Renal pelvis (tissue), 4 donors: Measurements from ENCODE around the gene KAT2A. TPM values are rescaled to one million over a fixed set of nuclear protein-coding genes. Genes with fewer than 3 reads are reported as not detected.

Experiments used
- DNase-seq: peaks from one replicate; pipeline ENCODE4 v3.0.0-alpha.2; 2013
- polyA plus RNA-seq, 3 donors: library from polyadenylated mRNA; unstranded; fragments of 120-200 nt; gene quantifications; one replicate each; pipeline ENCODE4 v1.2.1, GENCODE V29; 2013; ENCODE audit not compliant: insufficient read length in 3 of 3

Gene KAT2A
- polyA plus RNA-seq, 3 donors = 64.7 to 73.3 (median 71.1) TPM

DNA sequence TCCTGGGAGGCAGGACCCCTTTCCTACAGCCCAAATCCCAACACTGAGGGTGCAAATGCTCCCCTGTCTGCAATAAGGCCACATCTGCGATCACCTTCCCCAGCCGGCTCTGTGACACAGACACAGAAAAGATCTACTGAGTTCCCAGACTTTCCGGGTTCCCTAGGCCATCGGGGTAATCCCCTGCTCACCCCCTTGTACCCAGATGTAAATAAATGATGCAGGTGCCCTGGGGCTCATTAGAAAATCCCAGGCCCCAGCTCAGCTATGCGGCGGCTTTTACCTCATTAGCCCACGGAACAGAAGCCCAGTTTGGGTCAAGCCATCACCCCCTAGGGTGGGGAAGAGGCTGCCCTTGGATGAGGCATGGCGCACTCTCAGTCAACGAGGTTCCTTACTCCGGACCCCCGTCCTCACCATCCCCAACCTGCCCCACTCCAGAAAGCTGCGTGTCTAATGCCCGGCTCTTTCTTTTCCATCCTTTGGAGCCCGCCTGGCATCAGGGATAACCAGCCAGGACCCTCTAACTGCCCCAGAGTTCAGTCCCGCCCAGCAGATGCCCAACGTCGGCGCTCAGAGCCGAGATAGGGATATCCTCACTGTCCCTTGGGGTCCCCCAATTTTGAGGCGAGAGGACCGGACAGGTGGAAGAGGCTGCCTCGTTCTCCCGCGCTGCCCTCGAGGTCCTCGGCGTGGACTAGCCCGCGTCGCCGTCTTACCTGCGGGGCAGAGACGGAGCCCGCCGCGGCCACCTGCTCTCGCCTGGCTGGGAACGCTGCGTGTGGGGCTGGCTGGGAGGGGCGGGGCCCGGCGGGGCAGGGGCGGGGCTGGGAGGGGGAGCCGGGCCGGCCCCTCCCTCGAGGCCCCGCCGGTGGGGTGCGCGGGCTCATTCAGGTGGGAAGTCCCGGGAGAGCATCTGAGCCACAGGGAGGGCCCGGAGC is 23.2 kb downstream of the KAT2A start, which contains the start of gene ZNF385C:
Gene ZNF385C, minus strand, starts transcription at position 783 of the 941 bp plus-strand sequence. CDS start 35,417 bp downstream, outside the sequence.
- DNase-seq = no peak

DNA sequence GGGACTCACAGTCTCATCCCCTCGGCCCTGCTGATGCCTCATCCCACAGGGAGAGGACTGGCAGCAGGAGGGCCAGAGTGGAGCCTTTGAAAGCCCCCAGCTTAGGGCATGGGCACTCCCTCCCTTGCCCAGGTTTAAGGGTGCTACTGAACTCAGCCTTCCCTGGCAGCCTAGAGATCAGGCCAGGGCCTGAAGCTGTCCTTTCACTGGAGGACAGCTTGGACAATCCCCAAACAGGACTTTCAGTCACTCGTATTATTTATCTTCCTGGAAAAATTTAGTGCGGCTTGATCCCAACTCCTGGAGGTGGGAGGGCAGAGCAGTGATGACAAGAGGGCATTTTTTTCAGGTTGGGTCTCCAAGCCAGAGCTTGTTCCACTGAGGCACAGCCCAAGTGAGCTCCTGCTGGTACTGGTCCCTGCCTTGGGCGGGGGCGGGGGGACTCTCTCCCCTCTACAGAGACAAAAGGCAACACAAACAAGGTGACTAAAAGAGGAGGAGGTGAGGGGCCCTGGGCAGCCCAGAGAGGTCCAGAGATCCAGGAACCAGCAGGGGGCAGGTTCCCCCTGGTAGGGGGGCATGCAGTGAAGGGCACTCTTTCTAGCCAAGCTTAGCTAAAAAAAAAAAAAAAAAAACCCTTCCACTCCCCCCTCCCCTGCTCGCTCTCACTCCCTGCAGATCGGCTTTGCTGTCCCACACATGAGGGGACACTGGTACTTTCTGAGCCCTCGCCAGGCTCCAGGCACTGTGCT is 24.6 kb downstream of the KAT2A start:
- DNase-seq = no peak

GRCh38 chr17:42094375-42095069 is 26.6 kb downstream of the KAT2A start:
- DNase-seq = no peak

GRCh38 chr17:42092939-42093338 is 28.2 kb downstream of the KAT2A start:
- DNase-seq = no peak

DNA sequence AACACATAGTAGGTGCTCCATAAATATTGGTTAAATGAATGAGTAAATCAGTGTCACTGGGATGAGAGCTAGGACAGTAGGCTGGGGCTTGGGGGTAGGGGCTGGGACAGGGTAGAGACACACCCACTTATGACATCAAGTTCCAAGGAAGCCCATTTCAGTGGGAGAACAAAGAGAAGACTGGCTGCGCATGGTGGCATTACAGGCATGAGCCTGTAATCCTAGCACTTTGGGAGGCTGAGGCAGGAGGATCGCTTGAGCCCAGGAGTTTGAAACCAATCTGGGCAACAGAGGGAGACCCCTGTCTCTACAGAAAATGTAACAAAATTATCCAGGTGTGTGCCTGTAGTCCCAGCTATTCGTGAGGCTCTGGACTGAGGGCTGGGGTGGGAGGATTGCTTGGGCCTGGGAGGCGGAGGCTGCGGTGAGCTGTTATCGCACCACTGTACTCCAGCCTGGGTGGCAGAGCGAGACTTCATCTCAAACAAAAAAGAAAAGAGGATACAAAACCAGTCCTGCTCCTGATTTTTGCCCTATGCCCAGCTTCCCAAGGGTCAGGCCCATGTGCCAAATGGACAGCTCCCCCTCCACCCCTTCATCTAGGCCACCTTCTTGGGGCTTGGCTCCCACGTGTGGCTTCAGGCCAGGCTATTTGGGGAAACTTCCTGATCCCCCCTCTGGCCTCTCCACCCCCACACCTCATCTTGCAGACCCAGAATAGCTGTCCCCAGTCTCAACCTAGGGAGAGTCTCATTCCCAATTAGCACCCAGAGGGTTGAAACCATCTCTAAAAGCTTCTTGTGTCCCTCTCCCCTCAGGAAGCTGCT is 30.0 kb downstream of the KAT2A start:
- no peak for DNase-seq

- no peak for DNase-seq
Observed at GRCh38 chr17:42088736-42089135, 32.4 kb downstream of the KAT2A start.

GRCh38 chr17:42087736-42088705 is 33.1 kb downstream of the KAT2A start:
- no peak for DNase-seq

DNA sequence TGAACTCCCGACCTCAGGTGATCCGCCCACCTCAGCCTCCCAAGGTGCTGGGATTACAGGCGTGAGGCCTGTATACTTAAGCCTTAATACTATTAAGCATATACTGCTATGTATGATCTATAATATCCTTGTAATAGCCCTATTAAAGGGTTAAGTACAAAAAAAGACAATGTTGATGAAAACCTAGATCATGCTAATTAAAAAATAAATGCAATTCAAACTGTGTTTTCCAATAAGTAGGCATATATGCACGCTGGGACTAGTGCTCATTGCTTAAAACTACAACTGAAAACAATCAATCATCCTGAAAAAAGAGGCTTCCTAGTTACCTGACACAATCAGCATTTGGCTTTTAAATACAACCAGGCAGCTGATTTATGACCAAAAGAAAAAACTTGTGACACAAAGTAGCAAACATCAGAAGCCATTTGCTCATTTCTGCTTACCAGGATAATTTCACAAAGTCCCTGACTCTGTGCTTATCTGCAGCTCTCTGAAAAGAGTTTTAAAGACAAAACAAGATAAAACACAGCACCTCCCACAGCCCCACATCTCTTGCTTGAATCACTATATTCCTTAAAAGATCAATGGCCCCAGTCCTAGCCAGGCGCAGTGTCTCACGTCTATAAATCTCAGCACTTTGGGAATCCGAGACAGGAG is 34.0 kb downstream of the KAT2A start:
- DNase-seq = no peak

DNA sequence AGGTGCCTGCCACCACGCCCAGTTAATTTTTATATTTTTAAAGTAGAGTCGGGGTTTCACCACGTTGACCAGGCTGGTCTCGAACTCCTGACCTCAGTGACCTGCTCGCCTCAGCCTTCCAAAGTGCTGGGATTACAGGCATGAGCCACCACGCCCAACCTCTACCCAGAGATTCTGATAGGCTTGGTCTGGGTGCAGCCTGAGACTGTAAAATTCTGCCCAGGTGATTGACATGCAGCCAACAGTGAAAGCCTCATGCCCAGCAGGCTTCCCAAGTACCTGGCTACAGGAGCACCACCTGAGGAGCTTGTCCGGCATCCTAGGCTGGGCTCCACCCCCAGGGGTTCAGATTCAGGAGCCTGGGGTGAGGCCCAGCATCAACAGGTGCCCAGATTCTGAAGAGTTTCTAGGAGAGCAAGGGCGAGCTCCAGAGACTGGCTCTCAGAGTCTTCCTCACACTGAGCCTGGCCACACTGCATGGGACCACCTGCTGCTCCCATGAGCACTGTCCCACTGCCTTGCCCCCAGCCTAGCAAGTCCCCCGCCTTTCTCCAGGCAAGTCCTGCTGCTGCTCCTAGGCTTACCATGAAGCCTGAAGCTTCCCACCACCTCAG is 39.5 kb downstream of the KAT2A start:
- DNase-seq = no peak

GRCh38 chr17:42079541-42079940 is 41.6 kb downstream of the KAT2A start:
- DNase-seq = no peak

GRCh38 chr17:42078396-42079043 is 42.6 kb downstream of the KAT2A start:
- DNase-seq = no peak

DNA sequence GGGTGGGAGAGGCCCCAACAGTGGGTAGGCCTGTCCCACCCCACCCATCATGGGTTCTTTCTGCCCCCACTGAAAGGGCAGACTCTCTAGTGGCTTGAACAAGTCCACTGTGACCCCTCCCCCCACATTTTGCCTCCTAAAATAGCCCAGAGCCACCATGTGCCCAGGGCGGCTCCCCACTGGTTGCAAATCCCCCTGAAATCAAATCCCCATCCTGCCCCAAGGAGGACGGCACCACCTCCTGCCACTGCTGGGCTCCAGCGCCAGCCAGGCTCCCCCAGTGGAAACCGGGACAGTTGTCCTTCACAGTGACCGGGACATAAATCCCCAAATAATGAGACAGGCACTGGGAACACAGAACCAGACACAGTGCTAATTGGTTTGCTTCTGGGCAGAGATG is 43.4 kb downstream of the KAT2A start:
- DNase-seq = no peak

DNA sequence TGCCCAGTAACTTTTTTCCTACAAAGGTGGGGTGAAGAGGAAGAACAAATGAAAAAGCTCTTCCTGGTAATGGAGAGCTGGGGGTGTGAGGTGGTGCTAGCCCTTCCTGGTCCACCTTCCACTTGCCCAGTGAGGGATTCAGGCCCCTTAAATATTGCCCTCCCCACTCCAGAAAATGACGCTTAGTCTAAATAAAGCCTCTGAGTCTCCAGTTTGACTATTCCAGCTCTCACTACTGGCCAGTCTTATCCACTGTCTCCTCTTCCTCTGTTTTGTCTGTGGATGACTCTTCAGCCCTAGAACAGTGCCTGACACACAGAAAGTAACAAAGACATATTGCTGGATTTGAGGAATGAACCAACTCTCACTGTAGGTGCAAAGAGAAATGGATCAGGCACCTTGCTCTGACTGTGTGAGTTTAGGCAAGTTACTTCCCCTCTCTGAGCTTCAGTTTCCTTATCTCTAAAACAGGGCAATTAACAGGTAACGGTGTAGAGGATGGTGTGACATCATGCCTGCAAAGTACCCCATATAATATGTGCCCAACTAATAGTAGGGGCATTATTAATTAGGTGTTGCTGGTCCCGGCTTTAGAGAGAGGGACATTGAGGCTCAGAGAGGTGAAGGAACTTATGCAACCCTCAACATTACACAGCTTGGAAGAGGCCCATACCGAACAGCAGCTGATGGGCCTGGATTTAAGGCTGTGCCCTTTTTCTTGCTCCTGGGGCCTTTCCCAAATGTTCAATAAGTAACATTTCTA is 44.2 kb downstream of the KAT2A start:
- DNase-seq = no peak

GRCh38 chr17:42075789-42076188 is 45.4 kb downstream of the KAT2A start:
- DNase-seq = no peak

DNA sequence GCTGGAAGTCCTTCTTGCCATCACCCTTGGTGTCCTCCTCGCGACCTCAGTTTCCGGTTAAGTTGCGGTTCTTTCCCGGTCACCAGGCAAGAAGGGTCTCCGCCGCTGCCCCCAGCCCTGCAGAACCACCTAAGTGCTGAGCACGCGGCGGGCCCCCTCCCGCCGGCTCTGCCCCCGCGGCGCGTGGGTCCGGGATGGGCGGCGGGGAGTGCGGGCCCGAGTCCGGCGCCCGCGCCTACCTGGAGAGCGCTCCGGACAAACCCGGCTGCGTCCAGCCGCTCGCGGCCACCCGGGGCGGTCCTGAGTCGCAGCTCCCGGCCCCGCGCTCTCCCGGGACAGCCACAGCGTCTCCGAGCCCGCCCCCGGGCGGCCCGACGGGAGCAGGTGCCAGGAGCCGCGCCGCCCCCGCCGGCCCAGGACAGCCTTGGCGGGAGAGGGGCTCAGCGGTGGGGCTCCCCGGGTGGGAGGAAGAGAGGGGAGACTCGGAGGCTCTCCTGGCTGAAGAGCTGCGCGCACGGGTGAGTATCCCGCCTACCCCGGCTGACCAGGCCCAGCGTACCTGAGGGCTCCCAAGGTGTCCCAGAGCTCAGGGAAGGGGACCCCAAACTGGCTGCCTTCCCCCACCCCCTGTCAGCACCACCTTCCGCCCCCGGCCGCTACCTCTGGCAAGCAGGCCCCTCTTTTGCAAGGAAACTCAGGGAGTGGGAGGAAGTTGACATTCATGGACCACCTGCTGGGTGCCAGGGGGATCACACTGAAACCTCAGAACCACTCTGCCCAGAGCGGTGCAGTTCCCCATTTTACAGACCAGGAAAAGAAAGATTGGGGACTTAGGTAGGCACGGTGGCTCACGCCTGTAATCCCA is 48.6 kb downstream of the KAT2A start:
- DNase-seq = no peak

- no peak for DNase-seq
Observed at GRCh38 chr17:42071810-42072209, 49.4 kb downstream of the KAT2A start.

DNA sequence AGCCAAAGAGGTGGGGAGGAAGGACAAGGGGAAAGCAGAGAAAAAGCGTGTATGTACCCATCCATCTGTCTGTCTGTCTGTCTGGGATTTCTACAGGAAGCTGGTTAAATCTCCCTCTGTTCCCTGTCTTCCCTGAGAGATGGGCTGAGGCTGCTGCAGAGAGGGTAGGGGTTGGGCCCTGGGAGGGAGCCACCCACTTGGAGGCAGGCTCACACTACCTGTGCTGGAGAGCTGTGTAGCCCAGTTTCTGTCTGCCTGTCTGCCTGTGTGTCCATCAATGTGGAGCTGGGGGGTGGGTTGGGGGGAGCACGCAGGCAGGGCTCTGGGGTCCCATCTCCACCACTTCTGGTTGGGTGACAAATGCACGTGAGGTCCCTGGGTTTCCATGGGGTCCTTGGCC is 52.2 kb downstream of the KAT2A start:
- no peak for DNase-seq
